ENCODE results near the gene HYOU1.

DNA sequence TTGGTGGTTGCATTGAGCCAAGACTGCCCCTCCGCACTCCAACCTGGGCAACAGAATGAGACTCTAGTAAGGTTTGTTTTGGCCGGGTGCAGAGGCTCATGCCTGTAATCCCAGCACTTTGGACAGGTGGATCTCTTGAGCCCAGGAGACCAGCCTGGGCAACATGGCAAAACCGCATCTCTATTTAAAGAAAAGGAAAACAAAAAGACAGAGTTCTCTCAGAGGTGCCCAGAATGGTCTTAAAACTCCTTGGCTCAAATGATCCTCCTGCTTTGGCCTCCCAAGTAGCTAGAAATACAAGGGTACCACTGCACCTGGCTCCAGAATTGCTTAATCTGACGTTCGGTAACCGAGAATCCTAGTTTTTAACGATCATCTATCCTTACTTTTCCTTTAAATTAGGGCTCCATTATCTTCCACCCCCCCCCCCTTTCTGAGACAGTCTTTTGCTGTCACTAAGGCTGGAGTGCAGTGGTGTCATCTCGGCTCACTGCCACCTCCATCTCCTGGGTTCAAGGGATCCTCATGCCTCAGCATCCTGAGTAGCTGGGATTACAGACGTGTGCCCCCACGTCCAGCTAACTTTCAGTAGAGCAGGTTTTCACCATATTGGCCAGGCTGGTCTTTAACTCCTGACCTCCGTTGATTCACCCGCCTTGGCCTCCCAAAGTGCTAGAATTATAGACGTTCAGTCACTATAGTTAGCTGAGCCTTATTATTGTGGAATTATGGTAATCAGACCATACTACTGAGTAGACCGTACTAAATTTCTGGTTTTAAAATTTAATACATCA is 40.6 kb downstream of the HYOU1 start:
- TF ChIP-seq, protein P1, sequence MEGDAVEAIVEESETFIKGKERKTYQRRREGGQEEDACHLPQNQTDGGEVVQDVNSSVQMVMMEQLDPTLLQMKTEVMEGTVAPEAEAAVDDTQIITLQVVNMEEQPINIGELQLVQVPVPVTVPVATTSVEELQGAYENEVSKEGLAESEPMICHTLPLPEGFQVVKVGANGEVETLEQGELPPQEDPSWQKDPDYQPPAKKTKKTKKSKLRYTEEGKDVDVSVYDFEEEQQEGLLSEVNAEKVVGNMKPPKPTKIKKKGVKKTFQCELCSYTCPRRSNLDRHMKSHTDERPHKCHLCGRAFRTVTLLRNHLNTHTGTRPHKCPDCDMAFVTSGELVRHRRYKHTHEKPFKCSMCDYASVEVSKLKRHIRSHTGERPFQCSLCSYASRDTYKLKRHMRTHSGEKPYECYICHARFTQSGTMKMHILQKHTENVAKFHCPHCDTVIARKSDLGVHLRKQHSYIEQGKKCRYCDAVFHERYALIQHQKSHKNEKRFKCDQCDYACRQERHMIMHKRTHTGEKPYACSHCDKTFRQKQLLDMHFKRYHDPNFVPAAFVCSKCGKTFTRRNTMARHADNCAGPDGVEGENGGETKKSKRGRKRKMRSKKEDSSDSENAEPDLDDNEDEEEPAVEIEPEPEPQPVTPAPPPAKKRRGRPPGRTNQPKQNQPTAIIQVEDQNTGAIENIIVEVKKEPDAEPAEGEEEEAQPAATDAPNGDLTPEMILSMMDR (IDR thresholded peaks at IDR 0.05; ENCODE audit: low read depth, low read length), result no peak
- TF ChIP-seq POLR2A (IDR thresholded peaks at IDR 0.05; ENCODE audit: extremely low read depth, insufficient read length), result no peak
